GM23338 (cell line): ENCODE data around the gene DPF3. TPM values are rescaled to one million over a fixed set of nuclear protein-coding genes. Genes with fewer than 3 reads are reported as not detected.
A peak's percentile ranks its signal among the peaks of the same experiment; 100 is the strongest.

Experiments
- ATAC-seq: fragments of 200-7000 bp; cut with Tn5 transposase; 3 replicates; pipeline ENCODE4 v1.9.1; 2020
- DNase-seq: peaks from one replicate; pipeline ENCODE4 v3.0.0-alpha.2; 2015; ENCODE audit warnings: low spot score
- H2AFZ ChIP-seq: fragments of 200-600 bp; sonication (generic); 2 replicates; pipeline ENCODE4 v1.8.0; 2016; ENCODE audit warnings: antibody characterized with exemption, mild to moderate bottlenecking, moderate library complexity
- H3F3A ChIP-seq: fragments of 200-600 bp; sonication (generic); replicated peaks from 2 replicates; pipeline ENCODE4 v1.8.0; 2017; ENCODE audit warnings: antibody characterized with exemption, mixed run types, low read depth
- H3K27ac ChIP-seq: fragments of 200-600 bp; sonication (generic); 2 replicates; pipeline ENCODE4 v1.6.1; 2016; ENCODE audit warnings: low read depth
- H3K27me3 ChIP-seq: fragments of 200-600 bp; sonication (generic); 2 replicates; pipeline ENCODE4 v1.8.0; 2016; ENCODE audit warnings: mild to moderate bottlenecking, mixed run types, moderate library complexity; ENCODE audit not compliant: insufficient read depth
- H3K36me3 ChIP-seq: fragments of 200-600 bp; sonication (generic); 2 replicates; pipeline ENCODE4 v1.8.0; 2016; ENCODE audit warnings: mild to moderate bottlenecking; ENCODE audit not compliant: insufficient read depth
- H3K4me1 ChIP-seq: fragments of 200-600 bp; sonication (generic); 2 replicates; pipeline ENCODE4 v1.8.0; 2016; ENCODE audit warnings: mild to moderate bottlenecking, moderate library complexity; ENCODE audit not compliant: insufficient read depth
- H3K4me2 ChIP-seq: fragments of 200-600 bp; sonication (generic); 2 replicates; pipeline ENCODE4 v1.7.1; 2017; ENCODE audit warnings: mixed run types
- H3K4me3 ChIP-seq: fragments of 200-600 bp; sonication (generic); 2 replicates; pipeline ENCODE4 v1.6.1; 2016; ENCODE audit warnings: mixed run types
- H3K79me2 ChIP-seq: fragments of 200-600 bp; sonication (generic); replicated peaks from 2 replicates; pipeline ENCODE4 v1.8.0; 2017; ENCODE audit warnings: mild to moderate bottlenecking; ENCODE audit not compliant: insufficient read depth
- H3K9me2 ChIP-seq: fragments of 200-600 bp; sonication (generic); 2 replicates; pipeline ENCODE4 v1.8.0; 2017; ENCODE audit not compliant: insufficient read depth
- H4K20me1 ChIP-seq: fragments of 200-600 bp; sonication (generic); replicated peaks from 2 replicates; pipeline ENCODE4 v1.8.0; 2017; ENCODE audit warnings: mild to moderate bottlenecking; ENCODE audit not compliant: insufficient read depth
- H3K27ac Mint-ChIP-seq: 2 replicates; pipeline ENCODE4 v1.8.0; 2020; ENCODE audit warnings: inconsistent platforms, mild to moderate bottlenecking, moderate library complexity, mixed read lengths
- H3K27me3 Mint-ChIP-seq: 3 replicates; pipeline ENCODE4 v1.8.0; 2022; ENCODE audit warnings: low read depth, mild to moderate bottlenecking, moderate library complexity, mixed read lengths, inconsistent platforms; ENCODE audit not compliant: insufficient read depth, poor library complexity
- H3K36me3 Mint-ChIP-seq: 3 replicates; pipeline ENCODE4 v1.8.0; 2021; ENCODE audit warnings: low read depth, mild to moderate bottlenecking, inconsistent platforms, moderate library complexity, mixed read lengths
- H3K4me1 Mint-ChIP-seq: 3 replicates; pipeline ENCODE4 v1.8.0; 2020; ENCODE audit warnings: mild to moderate bottlenecking, inconsistent platforms, mixed read lengths
- H3K4me3 Mint-ChIP-seq: 3 replicates; pipeline ENCODE4 v1.8.0; 2021; ENCODE audit warnings: moderate library complexity, mild to moderate bottlenecking, inconsistent platforms, mixed read lengths
- H3K9me3 Mint-ChIP-seq: 3 replicates; pipeline ENCODE4 v1.8.0; 2020; ENCODE audit warnings: moderate library complexity, mild to moderate bottlenecking, inconsistent platforms, mixed read lengths
- CREB1 ChIP-seq: fragments of 250-450 bp; sonication (Bioruptor Pico); IDR thresholded peaks from 2 replicates; pipeline ENCODE4 v1.5.0; 2020; ENCODE audit warnings: low read depth, mild to moderate bottlenecking, moderate library complexity
- CTCF ChIP-seq, 2 experiments: fragments of 200-600 bp in 1 of 2; sonication (generic) in 1 of 2; conservative IDR thresholded peaks; 2 replicates each; pipeline versions ENCODE4 v1.5.1 to v1.6.1; 2016 to 2017; ENCODE audit warnings: antibody characterized with exemption in 2 of 2, low read depth in 2 of 2, mild to moderate bottlenecking in 2 of 2, moderate library complexity in 1 of 2
- EZH2 ChIP-seq: fragments of 200-600 bp; sonication (generic); IDR thresholded peaks from one replicate; pipeline ENCODE4 v1.8.0; 2017; ENCODE audit warnings: antibody characterized with exemption, mild to moderate bottlenecking, low read depth; ENCODE audit not compliant: unreplicated experiment
- NANOG ChIP-seq: IDR thresholded peaks from 2 replicates; pipeline ENCODE4 v1.6.1; 2016; ENCODE audit warnings: antibody characterized with exemption, borderline replicate concordance
- POLR2AphosphoS5 ChIP-seq: IDR thresholded peaks from 2 replicates; pipeline ENCODE4 v1.6.1; 2016; ENCODE audit warnings: antibody characterized with exemption, low read depth
- REST ChIP-seq: IDR thresholded peaks from one replicate; pipeline ENCODE4 v1.6.1; 2018; ENCODE audit warnings: antibody characterized with exemption; ENCODE audit not compliant: unreplicated experiment
- ZNF114 ChIP-seq: fragments of 250-450 bp; sonication (Bioruptor Pico); IDR thresholded peaks from 2 replicates; pipeline ENCODE4 v1.5.0; 2020; ENCODE audit warnings: mild to moderate bottlenecking, moderate library complexity
- ZNF331 ChIP-seq: fragments of 250-450 bp; sonication (Bioruptor Pico); IDR thresholded peaks from 2 replicates; pipeline ENCODE4 v1.5.0; 2020; ENCODE audit warnings: low read depth, mild to moderate bottlenecking, moderate library complexity
- polyA plus RNA-seq: library from polyadenylated mRNA; unstranded; fragments of >200 nt; fragmentation: Nextera tagmentation; extraction: Ambion mirVana; gene quantifications from 2 replicates; pipeline ENCODE4 v1.2.1, GENCODE V29; 2016
- total RNA-seq: library from RNA; depleted of rRNA; stranded (reverse); fragments of >200 nt; shearing (Covaris generic); gene quantifications from 2 replicates; pipeline ENCODE4 v1.2.3, GENCODE V29; 2014

Gene DPF3
- total and polyA plus RNA-seq, 2 experiments from 2014 or later: 0.18 to 1.0 TPM

GRCh38 chr14:72892103-72892878, 1.6 kb downstream of the DPF3 start (continued):
- TF ChIP-seq CTCF (conservative IDR thresholded peaks at IDR 0.05; ENCODE audit: low read depth in 2 of 2) (0 out of 4 replicates have a peak, but pooled peaks of 1 of the 2 experiments have one; percentile 5), CREB1 (CRISPR knock-in tag) (no peak), REST (no peak), ZNF114 (CRISPR knock-in tag) (no peak)

- Histone ChIP-seq H3K27ac (no peak overlapping the region), H3F3A (peaks cover 7% of the 10 kb centered on the region; the same call in 1 of the 2 replicates), H3K4me1 (peaks cover 48% of the 10 kb centered on the region), H3K36me3 (no peaks in the 10 kb centered on the region), H3K79me2 (no peaks in the 10 kb centered on the region), H2AFZ (no peak overlapping the region), H3K27me3 (peaks cover 70% of the 10 kb centered on the region), H3K4me2 (peak overlapping the region; percentile 93), H3K9me2 (0 out of 2 replicates have a peak, but pooled peaks cover 2% of the 10 kb centered on the region), H4K20me1 (no peaks in the 10 kb centered on the region), H3K4me3 (peak overlapping the region; percentile 85)
- peaks cover 53% of the 10 kb centered on the region for H3K4me1 Mint-ChIP-seq
- peak overlapping the region; percentile 80 for H3K4me3 Mint-ChIP-seq
- no peak for DNase-seq
- no peak; the same call in 2 of the 3 replicates for ATAC-seq
- H3K9me3 Mint-ChIP-seq: peaks cover 5% of the 10 kb centered on the region; the same call in 2 of the 3 replicates
- H3K27ac Mint-ChIP-seq: no peak overlapping the region
- H3K36me3 Mint-ChIP-seq: no peaks in the 10 kb centered on the region; the same call in none of the 3 replicates
- H3K27me3 Mint-ChIP-seq: peaks cover 54% of the 10 kb centered on the region
- no peak for TF ChIP-seq EZH2
- TF ChIP-seq ZNF331 (CRISPR knock-in tag): no peak
- TF ChIP-seq POLR2AphosphoS5: no peak
- no peak for TF ChIP-seq REST
- no peak for TF ChIP-seq NANOG
Observed at GRCh38 chr14:72891666-72892102, 2.2 kb downstream of the DPF3 start.
